Breast epithelium (tissue), 3 donors: ENCODE data around the gene MKRN1.

ENCODE experiments used
- CTCF ChIP-seq, 3 donors: fragments of 450-650 bp; IDR thresholded peaks; one replicate each; pipeline ENCODE4 v1.5.1; 2016 to 2017; ENCODE audit warnings: antibody characterized with exemption in 3 of 3, mild to moderate bottlenecking in 3 of 3, moderate library complexity in 3 of 3
- POLR2AphosphoS5 ChIP-seq, 3 donors: sonication (generic); formaldehyde crosslinking; IDR thresholded peaks; one replicate each; pipeline ENCODE4 v1.6.1; 2017; ENCODE audit warnings: antibody characterized with exemption in 3 of 3

- TF ChIP-seq CTCF (IDR thresholded peaks at IDR 0.05) (no peak), POLR2AphosphoS5 (IDR thresholded peaks at IDR 0.05) (no peak)
Observed at GRCh38 chr7:140463111-140463510, 16.2 kb downstream of the MKRN1 start.
